Ovary (tissue), 3 donors: ENCODE measurements around the gene IQGAP2.

Source experiments
- POLR2A ChIP-seq: fragments of 450-650 bp; IDR thresholded peaks from one replicate; pipeline ENCODE4 v1.6.1; 2017; ENCODE audit warnings: antibody characterized with exemption, mild to moderate bottlenecking, moderate library complexity
- TF ChIP-seq, protein P1 (sequence below), 3 donors: fragments of 450-650 bp in 2 of 3; fragments of 200-600 bp in 1 of 3; IDR thresholded peaks; one replicate each; pipeline versions ENCODE4 v1.5.1 to v1.8.0; 2016 to 2022; ENCODE audit warnings: antibody characterized with exemption in 3 of 3, mild to moderate bottlenecking in 1 of 3
- donor health status: DM: no; HTN: no; CAD: no.

- TF ChIP-seq, protein P1, sequence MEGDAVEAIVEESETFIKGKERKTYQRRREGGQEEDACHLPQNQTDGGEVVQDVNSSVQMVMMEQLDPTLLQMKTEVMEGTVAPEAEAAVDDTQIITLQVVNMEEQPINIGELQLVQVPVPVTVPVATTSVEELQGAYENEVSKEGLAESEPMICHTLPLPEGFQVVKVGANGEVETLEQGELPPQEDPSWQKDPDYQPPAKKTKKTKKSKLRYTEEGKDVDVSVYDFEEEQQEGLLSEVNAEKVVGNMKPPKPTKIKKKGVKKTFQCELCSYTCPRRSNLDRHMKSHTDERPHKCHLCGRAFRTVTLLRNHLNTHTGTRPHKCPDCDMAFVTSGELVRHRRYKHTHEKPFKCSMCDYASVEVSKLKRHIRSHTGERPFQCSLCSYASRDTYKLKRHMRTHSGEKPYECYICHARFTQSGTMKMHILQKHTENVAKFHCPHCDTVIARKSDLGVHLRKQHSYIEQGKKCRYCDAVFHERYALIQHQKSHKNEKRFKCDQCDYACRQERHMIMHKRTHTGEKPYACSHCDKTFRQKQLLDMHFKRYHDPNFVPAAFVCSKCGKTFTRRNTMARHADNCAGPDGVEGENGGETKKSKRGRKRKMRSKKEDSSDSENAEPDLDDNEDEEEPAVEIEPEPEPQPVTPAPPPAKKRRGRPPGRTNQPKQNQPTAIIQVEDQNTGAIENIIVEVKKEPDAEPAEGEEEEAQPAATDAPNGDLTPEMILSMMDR (IDR thresholded peaks at IDR 0.05): no peak
- no peak for TF ChIP-seq POLR2A
These were observed 344.6 kb downstream of the IQGAP2 start for GRCh38 chr5:76747706-76748105.
